DMS53 treated with DMSO at 0.1 percent for 48 hours (cell line): Measurements from ENCODE around the gene GFM1.
A peak's percentile ranks its signal among the peaks of the same experiment; 100 is the strongest.

ENCODE experiments used
- DNase-seq: peaks from one replicate; lab custom pipeline; 2025; ENCODE audit not compliant: unreplicated experiment; lab: John Stamatoyannopoulos, UW

Gene GFM1

GRCh38 chr3:158644345-158644908 is at the start of gene GFM1:
Gene GFM1 (plus strand): TSS chr3:158644527. CDS start chr3:158644635, 108 bp downstream.
- peak; percentile 94 for DNase-seq

GRCh38 chr3:158600787-158601186 is 43.5 kb upstream of the GFM1 start:
- no peak for DNase-seq

- no peak for DNase-seq
These were observed 42.1 kb upstream of the GFM1 start for GRCh38 chr3:158602227-158602626.

- DNase-seq: no peak
These were observed 26.1 kb upstream of the GFM1 start for GRCh38 chr3:158617982-158618875.

GRCh38 chr3:158625881-158626280 is 18.4 kb upstream of the GFM1 start:
- no peak for DNase-seq

- no peak for DNase-seq
These were observed 12.3 kb upstream of the GFM1 start for GRCh38 chr3:158631981-158632380.

- DNase-seq: no peak
These were observed 3.7 kb upstream of the GFM1 start for GRCh38 chr3:158640646-158641045.

GRCh38 chr3:158642005-158642404 is 2.3 kb upstream of the GFM1 start:
- no peak for DNase-seq

GRCh38 chr3:158642474-158643210 is 1.7 kb upstream of the GFM1 start:
- no peak for DNase-seq

GRCh38 chr3:158649791-158650190 is 5.5 kb downstream of the GFM1 start:
- no peak for DNase-seq

- no peak for DNase-seq
These were observed 6.9 kb downstream of the GFM1 start for GRCh38 chr3:158651192-158651591.

GRCh38 chr3:158652463-158652862 is 8.1 kb downstream of the GFM1 start:
- no peak for DNase-seq

- DNase-seq: no peak
These were observed 14.6 kb downstream of the GFM1 start for GRCh38 chr3:158658889-158659288.

GRCh38 chr3:158659454-158660237 is 15.3 kb downstream of the GFM1 start:
- no peak for DNase-seq

- DNase-seq: no peak
These were observed 16.4 kb downstream of the GFM1 start for GRCh38 chr3:158660711-158661110.

- no peak for DNase-seq
These were observed 18.9 kb downstream of the GFM1 start for GRCh38 chr3:158663246-158663645.

GRCh38 chr3:158663832-158664231 is 19.5 kb downstream of the GFM1 start:
- no peak for DNase-seq

- no peak for DNase-seq
These were observed 22.1 kb downstream of the GFM1 start for GRCh38 chr3:158666416-158666815.

GRCh38 chr3:158668506-158668905 is 24.2 kb downstream of the GFM1 start:
- DNase-seq: no peak

- DNase-seq: no peak
These were observed 27.5 kb downstream of the GFM1 start for GRCh38 chr3:158671821-158672214.
